Measurements from ENCODE around the gene KRTAP4-4. TPM values are rescaled to one million over a fixed set of nuclear protein-coding genes. Genes with fewer than 3 reads are reported as not detected.
"Not testable (repeated sequence)": the region's sequence is repeated elsewhere in the genome, so short reads cannot be mapped to it uniquely, and the experiment has no call there.

Gene KRTAP4-4
- polyA plus RNA-seq (2013, experiment 1 of 2; ENCODE audit: insufficient read length), result not detected
- polyA plus RNA-seq (2013, experiment 2 of 2; ENCODE audit: insufficient read length), result not detected

GRCh38 chr17:41160648-41161047 lies at the start of gene KRTAP4-4:
KRTAP4-4 (minus strand) TSS chr17:41160748; CDS start chr17:41160691, 57 bp downstream.
- no peak for DNase-seq

GRCh38 chr17:41199421-41200078 lies 39.0 kb upstream of the KRTAP4-4 start:
- no peak for DNase-seq

- no peak for DNase-seq
These were observed 35.5 kb upstream of the KRTAP4-4 start for GRCh38 chr17:41196068-41196467.

GRCh38 chr17:41190328-41190727 lies 29.8 kb upstream of the KRTAP4-4 start:
- DNase-seq, result no peak

GRCh38 chr17:41189837-41190318 lies 29.3 kb upstream of the KRTAP4-4 start, which contains the start of gene KRTAP9-1:
KRTAP9-1 (plus strand) TSS chr17:41189887; CDS start chr17:41189887, 0 bp downstream.
- DNase-seq, result not testable (repeated sequence)

GRCh38 chr17:41186872-41187271 lies 26.3 kb upstream of the KRTAP4-4 start:
- no peak for DNase-seq

- no peak for DNase-seq
These were observed 24.5 kb upstream of the KRTAP4-4 start for GRCh38 chr17:41185001-41185400.

GRCh38 chr17:41184480-41184961 lies 24.0 kb upstream of the KRTAP4-4 start, which contains the start of gene KRTAP4-1:
KRTAP4-1 (minus strand) TSS chr17:41184911; CDS start chr17:41184854, 57 bp downstream.
- no peak for DNase-seq

GRCh38 chr17:41178843-41179616 lies 18.5 kb upstream of the KRTAP4-4 start:
- peak; percentile 42 for DNase-seq

GRCh38 chr17:41178341-41178740 lies 17.8 kb upstream of the KRTAP4-4 start:
- peak; percentile 15 for DNase-seq

- no peak for DNase-seq
These were observed 17.3 kb upstream of the KRTAP4-4 start, which contains the start of gene KRTAP4-2 for GRCh38 chr17:41177727-41178271. KRTAP4-2 (minus strand) TSS chr17:41178221; CDS start chr17:41178164, 57 bp downstream.

GRCh38 chr17:41176744-41177387 lies 16.3 kb upstream of the KRTAP4-4 start:
- no peak for DNase-seq

GRCh38 chr17:41171886-41172285 lies 11.3 kb upstream of the KRTAP4-4 start:
- peak; percentile 36 for DNase-seq

- DNase-seq, result no peak
These were observed 7.6 kb upstream of the KRTAP4-4 start, which contains the start of gene KRTAP4-3 for GRCh38 chr17:41168121-41168520. KRTAP4-3 (minus strand) TSS chr17:41168221; CDS start chr17:41168172, 49 bp downstream.

GRCh38 chr17:41167561-41167960 lies 7.0 kb upstream of the KRTAP4-4 start:
- DNase-seq, result no peak

- DNase-seq, result no peak
These were observed 3.3 kb upstream of the KRTAP4-4 start for GRCh38 chr17:41163828-41164227.

GRCh38 chr17:41160190-41160589 lies 358 bp downstream of the KRTAP4-4 start:
- not testable (repeated sequence) for DNase-seq

- DNase-seq, result no peak
These were observed 6.7 kb downstream of the KRTAP4-4 start for GRCh38 chr17:41153856-41154255.

- DNase-seq, result no peak
These were observed 9.0 kb downstream of the KRTAP4-4 start for GRCh38 chr17:41151525-41151924.

- no peak for DNase-seq
These were observed 10.5 kb downstream of the KRTAP4-4 start for GRCh38 chr17:41150026-41150425.

- no peak for DNase-seq
These were observed 10.9 kb downstream of the KRTAP4-4 start, which contains the start of gene KRTAP4-5 for GRCh38 chr17:41149652-41149985. KRTAP4-5 (minus strand) TSS chr17:41149825; CDS start chr17:41149767, 58 bp downstream.

Measured in fibroblast of skin of scalp (primary cell).